AG08395 (cell line): ENCODE measurements around the gene YBX2.
A peak's percentile ranks its signal among the peaks of the same experiment; 100 is the strongest.

Source experiments
- DNase-seq: peaks from one replicate; pipeline ENCODE4 v3.0.0; 2012; ENCODE audit warnings: mixed read lengths, low spot score

The YBX2 gene

GRCh38 chr17:7322520-7323194, 28.2 kb upstream of the YBX2 start:
- DNase-seq, result no peak

- no peak for DNase-seq
Measured at GRCh38 chr17:7321466-7321865, 27.0 kb upstream of the YBX2 start.

- DNase-seq, result no peak
Measured at GRCh38 chr17:7318121-7318860, 23.9 kb upstream of the YBX2 start.

- no peak for DNase-seq
Measured at GRCh38 chr17:7317161-7317803, 22.8 kb upstream of the YBX2 start.

GRCh38 chr17:7315570-7316235, 21.3 kb upstream of the YBX2 start:
- DNase-seq, result no peak

GRCh38 chr17:7314719-7315569, 20.5 kb upstream of the YBX2 start, which contains the start of gene GPS2:
GPS2 (minus strand) TSS chr17:7315360; CDS start chr17:7315052, 308 bp downstream.
- DNase-seq, result peak; percentile 87

- no peak for DNase-seq
Measured at GRCh38 chr17:7313890-7314718, 19.7 kb upstream of the YBX2 start.

- no peak for DNase-seq
Measured at GRCh38 chr17:7313088-7313889, 18.9 kb upstream of the YBX2 start.

GRCh38 chr17:7312432-7313087, 18.1 kb upstream of the YBX2 start:
- no peak for DNase-seq

GRCh38 chr17:7311110-7311705, 16.8 kb upstream of the YBX2 start:
- DNase-seq, result no peak

GRCh38 chr17:7309628-7310027, 15.2 kb upstream of the YBX2 start:
- DNase-seq, result no peak

- DNase-seq, result peak; percentile 82
Measured at GRCh38 chr17:7308625-7309433, 14.4 kb upstream of the YBX2 start.

- DNase-seq, result no peak
Measured at GRCh38 chr17:7307686-7308624, 13.5 kb upstream of the YBX2 start.

GRCh38 chr17:7306911-7307685, 12.7 kb upstream of the YBX2 start, which contains the start of gene EIF5A:
EIF5A (plus strand) TSS chr17:7307628; CDS start chr17:7309636, 2,008 bp downstream.
- peak; percentile 100 for DNase-seq

GRCh38 chr17:7304179-7304578, 9.7 kb upstream of the YBX2 start:
- DNase-seq, result no peak
